GM19240 (cell line): ENCODE results near the gene NBR1.
"Not testable (repeated sequence)": the region's sequence is repeated elsewhere in the genome, so short reads cannot be mapped to it uniquely, and the experiment has no call there.

Source experiments
- DNase-seq: peaks from one replicate; pipeline ENCODE4 v3.0.0; 2011; ENCODE audit warnings: low spot score; ENCODE audit not compliant: insufficient read length

The NBR1 gene

GRCh38 chr17:43170766-43171585, at the start of gene NBR1:
NBR1 (plus strand) TSS chr17:43171214; CDS start chr17:43175800, 4,586 bp downstream.
- peak; percentile 76 for DNase-seq

GRCh38 chr17:43125133-43125966, 45.7 kb upstream of the NBR1 start, which contains the start of gene BRCA1:
BRCA1 (minus strand) TSS chr17:43125364; CDS start chr17:43124096, 1,268 bp downstream.
- peak; percentile 100 for DNase-seq

GRCh38 chr17:43125967-43126910, 44.8 kb upstream of the NBR1 start:
- DNase-seq, result no peak

GRCh38 chr17:43126911-43127290, 44.1 kb upstream of the NBR1 start:
- DNase-seq, result no peak

GRCh38 chr17:43127333-43127876, 43.6 kb upstream of the NBR1 start:
- DNase-seq, result not testable (repeated sequence)

- no peak for DNase-seq
Observed at GRCh38 chr17:43129671-43130010, 41.4 kb upstream of the NBR1 start.

GRCh38 chr17:43132117-43132516, 38.9 kb upstream of the NBR1 start:
- DNase-seq, result no peak

GRCh38 chr17:43133439-43133838, 37.6 kb upstream of the NBR1 start:
- DNase-seq, result not testable (repeated sequence)

GRCh38 chr17:43134774-43135453, 36.1 kb upstream of the NBR1 start:
- DNase-seq, result no peak

- DNase-seq, result no peak
Observed at GRCh38 chr17:43135454-43135819, 35.6 kb upstream of the NBR1 start.

GRCh38 chr17:43136574-43136973, 34.4 kb upstream of the NBR1 start:
- not testable (repeated sequence) for DNase-seq

- not testable (repeated sequence) for DNase-seq
Observed at GRCh38 chr17:43138531-43138930, 32.5 kb upstream of the NBR1 start.

GRCh38 chr17:43140396-43141332, 30.4 kb upstream of the NBR1 start:
- DNase-seq, result no peak

- no peak for DNase-seq
Observed at GRCh38 chr17:43142153-43142552, 28.9 kb upstream of the NBR1 start.

GRCh38 chr17:43143201-43143600, 27.8 kb upstream of the NBR1 start:
- no peak for DNase-seq

GRCh38 chr17:43146649-43147048, 24.4 kb upstream of the NBR1 start:
- no peak for DNase-seq

- DNase-seq, result no peak
Observed at GRCh38 chr17:43151880-43152456, 19.0 kb upstream of the NBR1 start.

- not testable (repeated sequence) for DNase-seq
Observed at GRCh38 chr17:43153197-43153835, 17.7 kb upstream of the NBR1 start.
